ENCODE measurements around the gene TXNDC16. TPM values are rescaled to one million over a fixed set of nuclear protein-coding genes. Genes with fewer than 3 reads are reported as not detected.
"Not testable (repeated sequence)": the region's sequence is repeated elsewhere in the genome, so short reads cannot be mapped to it uniquely, and the experiment has no call there.

TXNDC16 gene, protein sequence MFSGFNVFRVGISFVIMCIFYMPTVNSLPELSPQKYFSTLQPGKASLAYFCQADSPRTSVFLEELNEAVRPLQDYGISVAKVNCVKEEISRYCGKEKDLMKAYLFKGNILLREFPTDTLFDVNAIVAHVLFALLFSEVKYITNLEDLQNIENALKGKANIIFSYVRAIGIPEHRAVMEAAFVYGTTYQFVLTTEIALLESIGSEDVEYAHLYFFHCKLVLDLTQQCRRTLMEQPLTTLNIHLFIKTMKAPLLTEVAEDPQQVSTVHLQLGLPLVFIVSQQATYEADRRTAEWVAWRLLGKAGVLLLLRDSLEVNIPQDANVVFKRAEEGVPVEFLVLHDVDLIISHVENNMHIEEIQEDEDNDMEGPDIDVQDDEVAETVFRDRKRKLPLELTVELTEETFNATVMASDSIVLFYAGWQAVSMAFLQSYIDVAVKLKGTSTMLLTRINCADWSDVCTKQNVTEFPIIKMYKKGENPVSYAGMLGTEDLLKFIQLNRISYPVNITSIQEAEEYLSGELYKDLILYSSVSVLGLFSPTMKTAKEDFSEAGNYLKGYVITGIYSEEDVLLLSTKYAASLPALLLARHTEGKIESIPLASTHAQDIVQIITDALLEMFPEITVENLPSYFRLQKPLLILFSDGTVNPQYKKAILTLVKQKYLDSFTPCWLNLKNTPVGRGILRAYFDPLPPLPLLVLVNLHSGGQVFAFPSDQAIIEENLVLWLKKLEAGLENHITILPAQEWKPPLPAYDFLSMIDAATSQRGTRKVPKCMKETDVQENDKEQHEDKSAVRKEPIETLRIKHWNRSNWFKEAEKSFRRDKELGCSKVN
- 4.0 TPM for polyA plus RNA-seq (2013, experiment 1 of 2; ENCODE audit: insufficient read length)
- 5.7 TPM for polyA plus RNA-seq (2013, experiment 2 of 2; ENCODE audit: insufficient read length)

DNA sequence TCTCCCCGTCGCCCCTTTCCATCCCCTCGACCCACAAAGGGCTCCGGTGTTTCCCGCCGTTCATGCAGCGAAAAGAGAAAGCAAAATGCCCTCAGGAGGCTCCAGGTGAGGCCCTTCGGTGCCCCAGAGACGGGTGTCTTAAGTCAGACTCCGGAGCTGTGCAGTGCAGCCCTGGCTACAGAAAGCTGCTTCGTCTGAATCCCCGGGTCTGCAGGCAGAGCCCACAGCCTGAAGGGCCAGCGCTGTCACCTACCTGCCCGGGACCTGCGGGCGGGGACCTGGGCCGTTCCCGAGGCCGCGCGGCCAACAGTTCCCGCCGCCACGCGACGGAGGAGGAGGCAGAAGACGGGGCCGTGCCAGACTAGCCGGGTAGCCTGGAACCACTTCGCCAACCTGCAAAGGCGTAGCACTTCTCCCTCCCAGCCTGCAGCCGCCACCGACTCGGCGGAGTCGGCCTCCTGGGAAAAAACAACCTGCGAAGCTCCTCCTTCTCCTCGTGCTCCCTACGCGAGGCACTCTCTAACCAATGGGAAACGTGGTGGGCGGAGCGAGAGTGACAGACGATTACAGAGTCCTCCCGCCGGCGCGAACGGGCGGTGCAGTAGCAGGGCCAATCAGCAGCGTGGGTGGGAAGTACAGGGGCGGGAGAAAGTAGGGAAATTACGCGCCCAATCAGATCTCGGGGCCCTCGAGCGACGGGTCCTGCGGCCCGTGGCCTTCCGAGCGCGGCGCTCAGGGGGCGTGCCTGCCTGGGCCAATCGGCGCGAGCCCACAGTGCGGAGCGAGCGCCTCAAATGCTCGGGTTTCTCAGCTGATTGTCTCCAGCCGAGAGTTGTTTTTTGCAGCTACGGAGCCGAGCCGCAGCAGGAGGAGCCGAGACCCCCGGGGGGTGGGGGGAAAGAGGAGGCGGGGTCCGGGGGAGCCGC, at the start of gene TXNDC16, which contains the start of gene GPR137C:
Gene TXNDC16 (minus strand): TSS at position 443 of the 926 bp plus-strand sequence. CDS start 8,948 bp downstream, outside the sequence.
Gene GPR137C (plus strand): TSS at position 774 of the 926 bp plus-strand sequence. CDS start 312 bp downstream, outside the sequence.
- DNase-seq, result peak; percentile 100

DNA sequence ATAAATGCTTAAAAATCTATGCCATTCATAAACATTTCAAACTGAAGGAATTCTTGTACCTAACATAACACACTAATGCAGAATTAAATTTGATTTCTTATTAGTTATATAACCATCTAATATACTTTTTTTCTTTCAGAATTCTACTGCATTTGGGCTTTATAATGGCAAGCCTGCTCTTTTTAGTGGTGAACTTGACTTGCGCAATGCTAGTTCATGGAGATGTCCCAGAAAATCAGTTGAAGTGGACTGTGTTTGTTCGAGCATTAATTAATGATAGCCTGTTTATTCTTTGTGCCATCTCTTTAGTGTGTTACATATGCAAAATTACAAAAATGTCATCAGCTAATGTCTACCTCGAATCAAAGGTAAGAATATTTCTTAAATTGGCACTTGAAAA, 47.7 kb upstream of the TXNDC16 start:
- DNase-seq, result no peak

DNA sequence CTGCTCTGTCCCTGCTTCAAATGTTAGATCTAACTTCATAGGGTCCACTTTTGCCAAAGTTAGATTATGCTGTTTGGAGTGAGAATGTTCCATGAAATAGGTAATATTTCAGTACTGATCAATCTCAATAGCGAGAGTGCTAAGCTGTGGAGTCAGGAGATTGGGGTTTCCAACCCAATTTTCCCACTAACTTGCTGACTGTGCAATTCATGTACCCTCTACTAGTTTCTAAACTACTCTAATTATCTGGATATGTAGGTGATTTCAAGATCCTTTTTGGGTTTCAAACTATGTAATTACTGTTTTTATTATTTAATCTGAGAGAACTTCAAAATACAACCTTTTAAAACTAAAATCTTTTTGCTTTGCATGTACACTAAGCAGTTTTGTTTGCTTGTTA, 46.3 kb upstream of the TXNDC16 start:
- no peak for DNase-seq

DNA sequence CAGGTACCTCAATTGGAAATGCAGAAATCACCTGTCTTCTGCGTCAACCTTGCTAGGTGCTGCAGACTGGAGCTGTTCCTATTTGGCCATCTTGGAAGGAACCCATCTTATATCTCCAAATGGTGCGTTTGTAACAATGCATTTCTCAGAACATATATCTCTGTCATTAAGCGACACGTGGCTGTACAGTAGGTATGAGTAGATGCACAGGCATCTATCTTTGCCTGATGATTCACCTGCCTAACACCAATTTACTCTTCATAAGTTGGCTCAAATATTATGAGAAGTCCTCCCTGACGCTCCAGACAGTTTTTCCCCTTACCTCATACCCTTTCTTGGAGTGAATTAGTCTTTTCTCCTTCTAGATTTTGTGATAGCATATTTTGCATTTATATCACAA, 44.6 kb upstream of the TXNDC16 start:
- no peak for DNase-seq

DNA sequence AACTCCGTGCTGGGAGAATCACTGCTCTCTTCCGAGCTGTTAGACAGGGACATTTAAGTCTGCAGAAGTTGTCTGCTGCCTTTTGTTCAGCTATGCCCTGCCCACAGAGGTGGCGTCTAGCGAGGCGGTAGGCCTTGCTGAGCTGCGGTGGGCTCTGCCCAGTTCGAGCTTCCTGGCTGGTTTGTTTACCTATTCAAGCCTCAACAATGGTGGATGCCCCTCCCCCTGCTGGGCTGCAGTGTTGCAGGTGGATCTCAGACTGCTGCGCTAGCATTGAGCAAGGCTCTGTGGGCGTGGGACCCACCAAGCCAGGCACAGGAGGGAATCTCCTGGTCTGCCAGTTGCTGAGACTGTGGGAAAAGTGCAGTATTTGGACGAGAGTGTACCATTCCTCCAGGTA, 44.0 kb upstream of the TXNDC16 start:
- no peak for DNase-seq

DNA sequence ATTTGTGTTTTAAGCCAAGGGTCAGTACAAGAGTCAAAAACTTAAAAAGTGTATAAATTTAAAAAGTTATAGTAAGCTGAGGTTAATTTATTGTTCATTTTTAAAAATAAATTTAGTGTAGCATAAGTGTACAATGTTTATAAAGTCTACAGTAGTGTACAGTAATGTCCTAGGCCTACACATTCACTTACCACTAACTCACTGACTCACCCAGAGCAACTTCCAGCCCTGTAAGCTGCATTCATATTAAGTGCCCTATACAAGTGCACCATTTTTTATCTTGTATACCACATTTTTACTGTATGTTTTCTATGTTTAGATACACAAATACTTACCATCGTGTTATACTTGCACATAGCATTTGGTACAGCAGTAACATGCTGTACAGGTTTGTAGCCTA, 38.0 kb upstream of the TXNDC16 start:
- DNase-seq, result no peak

DNA sequence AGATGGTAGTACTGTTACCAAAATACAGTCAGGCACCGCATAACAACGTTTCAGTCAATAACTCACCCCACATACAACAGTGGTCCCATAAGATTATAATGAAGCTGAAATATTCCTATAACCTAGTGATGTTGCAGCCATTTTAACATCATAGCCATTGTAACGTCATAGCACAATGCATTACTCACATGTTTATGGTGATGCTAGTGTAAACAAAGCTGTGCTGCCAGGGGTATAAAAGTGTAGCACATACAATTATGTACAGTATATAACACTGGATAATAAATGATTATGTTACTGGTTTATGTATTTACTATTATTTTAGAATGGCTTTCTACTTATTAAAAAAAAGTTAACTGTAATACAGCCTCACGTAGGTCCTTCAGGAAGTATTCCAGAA, 37.3 kb upstream of the TXNDC16 start:
- DNase-seq, result no peak

DNA sequence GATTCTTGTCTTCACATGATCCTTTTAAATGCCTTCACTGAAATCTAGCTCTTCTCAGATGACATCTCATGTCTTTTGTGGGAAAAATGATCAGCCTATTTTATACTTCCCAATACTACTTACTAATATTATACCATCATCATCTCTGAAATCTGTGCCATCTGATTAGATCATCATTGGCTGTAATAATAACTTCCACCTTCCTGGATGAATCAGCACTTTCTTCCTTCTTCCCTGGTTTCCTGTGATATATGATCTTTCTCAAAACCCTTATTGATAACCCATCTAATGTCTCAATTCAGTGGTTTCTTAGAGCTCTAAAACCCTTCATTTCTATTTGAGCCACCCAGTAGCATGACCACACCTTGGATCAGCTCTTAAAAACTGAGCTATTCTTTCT, 31.2 kb upstream of the TXNDC16 start:
- no peak for DNase-seq

DNA sequence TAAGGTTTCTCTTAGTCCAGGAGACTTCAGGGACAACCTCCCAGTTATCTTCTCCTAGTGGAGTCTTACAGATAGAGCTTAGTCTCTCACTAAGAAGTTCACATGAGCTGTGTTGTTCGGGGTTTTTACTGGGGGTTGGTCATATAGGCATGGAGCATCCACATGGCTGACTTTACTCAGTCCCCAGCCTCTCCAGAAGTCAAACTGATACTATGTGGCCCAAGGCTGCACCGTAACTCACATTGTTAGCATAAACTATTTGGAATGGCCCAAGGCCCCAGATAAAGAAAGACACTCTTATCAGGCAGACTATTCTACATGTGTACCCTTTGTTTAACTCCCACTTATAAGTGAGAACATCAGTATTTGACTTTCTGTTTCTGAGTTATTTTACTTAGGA, 23.6 kb upstream of the TXNDC16 start:
- no peak for DNase-seq

DNA sequence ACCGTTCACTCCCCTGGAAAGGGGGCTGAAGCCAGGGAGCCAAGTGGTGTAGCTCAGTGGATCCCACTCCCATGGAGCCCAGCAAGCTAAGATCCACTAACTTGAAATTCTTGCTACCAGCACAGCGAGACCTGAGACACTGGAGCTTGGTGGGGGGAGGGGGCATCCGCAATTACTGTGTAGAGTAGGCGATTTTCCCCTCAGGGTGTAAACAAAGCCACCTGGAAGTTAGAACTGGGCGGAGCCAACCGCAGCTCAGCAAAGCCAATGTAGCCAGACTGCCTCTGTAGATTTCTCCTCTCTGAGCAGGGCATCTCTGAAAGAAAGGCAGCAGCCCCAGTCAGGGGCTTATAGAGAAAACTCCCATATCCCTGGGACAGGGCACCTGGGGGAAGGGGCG, 16.1 kb upstream of the TXNDC16 start:
- DNase-seq, result not testable (repeated sequence)

DNA sequence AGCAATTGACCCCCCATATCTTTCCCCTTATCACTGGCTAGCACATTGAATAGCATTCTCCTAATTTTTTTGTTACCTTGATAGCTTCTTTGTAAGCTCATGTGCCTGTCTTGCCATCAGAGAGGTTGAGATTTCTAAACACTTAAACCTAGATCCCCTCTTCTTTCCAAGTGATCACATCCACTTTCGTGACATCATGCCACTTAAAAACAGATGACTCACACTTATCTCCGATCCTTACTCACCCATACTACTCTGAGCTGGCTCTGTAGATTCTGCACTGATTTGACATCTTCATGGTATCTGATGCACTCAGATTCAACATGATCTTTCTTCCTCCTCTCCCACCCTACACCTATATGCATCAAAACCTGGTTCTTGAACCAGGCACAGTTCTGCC, 10.8 kb upstream of the TXNDC16 start:
- DNase-seq, result peak; percentile 44

DNA sequence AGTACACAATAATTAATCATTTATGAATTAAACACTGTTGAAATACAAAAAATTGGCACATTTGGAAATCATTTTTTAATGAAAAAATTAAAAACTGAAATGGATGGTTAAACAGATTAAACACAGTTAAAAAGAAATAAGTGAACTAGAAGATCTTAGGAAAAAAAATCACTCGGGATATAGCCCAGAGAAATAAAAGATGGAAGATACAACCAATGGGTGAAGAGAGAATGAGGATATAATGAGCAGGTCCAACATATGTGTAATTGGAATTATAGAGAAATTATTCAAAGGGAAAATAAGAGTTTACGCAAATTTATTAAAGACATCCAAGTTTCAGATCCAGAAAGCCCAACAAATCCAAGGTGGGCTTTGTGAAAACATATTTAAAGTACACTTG, 6.4 kb upstream of the TXNDC16 start:
- no peak for DNase-seq

DNA sequence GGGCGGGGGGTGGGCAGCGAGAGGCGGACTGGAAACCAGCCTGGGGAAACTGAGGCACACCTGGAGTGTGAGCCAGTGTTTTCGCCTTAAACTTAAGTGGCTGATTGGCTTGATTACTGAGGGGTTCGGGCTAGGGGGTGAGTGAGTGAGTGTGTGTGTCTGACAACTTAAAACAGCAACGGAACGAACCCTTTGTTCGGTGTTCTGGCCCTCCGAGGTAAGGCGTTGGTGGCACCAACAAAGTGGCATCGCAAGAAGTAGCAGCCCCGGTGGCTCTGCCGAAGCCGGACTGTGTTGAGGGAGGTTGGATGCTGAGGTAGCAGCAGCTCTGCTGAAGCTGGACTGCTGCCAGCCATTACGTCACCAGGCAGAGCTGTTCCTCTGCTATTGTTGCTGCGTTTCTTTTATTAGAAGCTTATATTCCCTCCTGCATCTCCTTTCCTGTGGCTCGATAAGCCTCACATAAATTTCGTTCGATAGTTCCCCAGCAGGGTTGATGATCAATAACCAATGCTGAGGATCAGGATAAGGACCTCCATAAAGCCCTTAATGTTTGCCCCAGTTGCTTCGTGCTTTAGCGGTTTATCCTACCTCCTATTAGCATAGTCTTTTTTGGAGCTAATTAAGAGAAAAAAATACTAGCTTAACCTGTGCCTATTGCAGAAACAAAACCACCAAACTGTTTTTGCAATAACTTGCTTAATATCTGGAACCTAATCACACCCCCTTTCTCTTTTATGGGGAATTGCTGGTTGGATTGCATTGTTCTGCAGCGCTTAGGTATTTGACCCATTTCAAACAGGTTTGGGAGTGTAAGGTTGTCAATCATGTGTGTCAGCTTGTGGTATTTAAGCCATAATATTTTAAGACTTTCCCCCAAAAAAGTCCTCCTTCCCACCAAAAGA, 1.6 kb upstream of the TXNDC16 start:
- peak; percentile 82 for DNase-seq

DNA sequence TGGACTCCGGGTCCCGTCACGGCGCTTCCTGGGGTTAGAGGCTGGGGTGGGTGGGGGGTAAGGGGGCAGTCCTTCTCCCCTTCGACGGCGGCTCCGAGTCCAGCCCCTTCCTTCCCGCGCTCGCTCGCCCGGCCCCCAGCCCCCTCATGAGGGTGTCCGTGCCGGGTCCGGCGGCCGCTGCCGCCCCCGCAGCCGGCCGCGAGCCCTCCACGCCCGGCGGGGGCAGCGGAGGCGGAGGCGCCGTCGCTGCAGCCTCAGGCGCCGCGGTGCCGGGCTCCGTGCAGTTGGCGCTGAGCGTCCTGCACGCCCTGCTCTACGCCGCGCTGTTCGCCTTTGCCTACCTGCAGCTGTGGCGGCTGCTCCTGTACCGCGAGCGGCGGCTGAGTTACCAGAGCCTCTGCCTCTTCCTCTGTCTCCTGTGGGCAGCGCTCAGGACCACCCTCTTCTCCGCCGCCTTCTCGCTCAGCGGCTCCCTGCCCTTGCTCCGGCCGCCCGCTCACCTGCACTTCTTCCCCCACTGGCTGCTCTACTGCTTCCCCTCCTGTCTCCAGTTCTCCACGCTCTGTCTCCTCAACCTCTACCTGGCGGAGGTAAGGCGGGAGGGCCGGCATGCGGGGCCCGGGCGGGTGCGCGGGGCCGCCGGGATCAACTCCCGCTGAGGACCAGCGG, 831 bp upstream of the TXNDC16 start:
- DNase-seq, result peak; percentile 12

DNA sequence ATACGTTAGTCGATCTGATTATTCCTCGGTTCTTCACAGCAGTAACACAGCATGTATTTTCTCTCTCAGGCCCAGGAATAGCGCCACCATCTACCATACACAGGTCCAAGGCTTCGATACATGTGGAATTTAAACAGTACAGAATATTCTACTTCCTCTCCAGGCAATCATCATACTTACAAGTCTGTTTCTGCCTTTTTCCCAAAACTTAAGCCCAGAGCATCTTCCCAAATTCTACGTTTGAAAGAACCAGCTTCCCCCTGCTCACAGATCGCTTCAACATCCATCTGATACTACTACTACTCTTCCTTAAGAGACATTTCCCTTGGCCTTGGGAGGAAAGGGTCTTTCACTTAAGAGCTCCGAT, 626 bp downstream of the TXNDC16 start:
- peak; percentile 19 for DNase-seq

DNA sequence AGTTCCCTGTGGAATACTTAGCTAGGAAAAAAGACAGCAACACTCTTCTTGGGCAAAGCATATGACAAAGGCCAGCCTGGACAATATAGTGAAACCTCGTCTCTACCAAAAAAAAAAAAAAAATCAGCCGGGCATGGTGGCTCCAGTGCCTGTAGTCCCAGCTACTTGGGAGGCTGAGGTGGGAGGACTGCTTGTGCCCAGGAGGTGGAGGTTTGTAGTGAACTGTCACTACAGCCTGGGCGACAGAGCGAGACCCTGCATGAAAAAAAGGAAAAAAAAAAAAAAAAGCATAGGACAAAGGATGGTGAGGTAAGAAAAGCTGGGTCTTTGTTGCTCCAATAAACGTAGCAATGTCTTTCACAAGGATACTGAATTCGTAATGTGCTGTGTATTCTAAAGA, 1.1 kb downstream of the TXNDC16 start:
- no peak for DNase-seq

DNA sequence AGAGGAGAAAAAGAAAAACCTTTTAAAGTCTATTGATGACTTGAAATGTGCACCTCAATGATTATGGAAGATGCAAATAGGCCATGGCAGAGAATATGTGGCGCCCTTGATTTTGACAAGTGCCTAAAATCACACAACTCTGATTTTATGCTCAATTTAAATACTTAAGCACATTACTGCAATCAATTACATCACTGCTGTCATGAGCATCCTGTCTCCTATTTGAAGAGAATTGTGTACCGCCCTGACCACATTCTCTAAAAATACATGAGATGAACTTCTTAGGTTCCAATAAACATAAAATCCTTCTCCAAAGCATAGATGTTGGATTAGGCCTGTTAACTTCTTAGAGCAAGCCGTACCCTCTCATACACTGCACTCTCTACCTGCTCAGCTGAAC, 1.6 kb downstream of the TXNDC16 start:
- no peak for DNase-seq

DNA sequence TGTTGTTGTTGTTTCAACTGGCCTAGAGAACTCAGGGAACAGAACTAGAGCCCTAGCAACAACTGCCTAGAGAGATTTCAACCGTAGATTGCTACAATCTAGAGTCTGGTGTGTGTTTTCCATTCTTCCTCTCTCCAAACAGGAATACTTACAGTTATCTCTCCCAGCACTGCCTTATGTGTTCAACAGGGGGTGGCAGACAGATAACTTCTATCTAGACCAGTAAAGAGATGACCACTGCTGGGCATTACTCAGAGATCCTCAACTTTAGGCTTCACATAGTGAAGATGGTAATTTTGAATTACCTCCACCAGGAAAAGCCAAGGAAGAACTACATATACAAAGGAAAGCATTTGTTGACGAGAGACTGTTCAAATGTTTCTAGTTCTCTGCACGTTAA, 4.8 kb downstream of the TXNDC16 start:
- DNase-seq, result no peak

DNA sequence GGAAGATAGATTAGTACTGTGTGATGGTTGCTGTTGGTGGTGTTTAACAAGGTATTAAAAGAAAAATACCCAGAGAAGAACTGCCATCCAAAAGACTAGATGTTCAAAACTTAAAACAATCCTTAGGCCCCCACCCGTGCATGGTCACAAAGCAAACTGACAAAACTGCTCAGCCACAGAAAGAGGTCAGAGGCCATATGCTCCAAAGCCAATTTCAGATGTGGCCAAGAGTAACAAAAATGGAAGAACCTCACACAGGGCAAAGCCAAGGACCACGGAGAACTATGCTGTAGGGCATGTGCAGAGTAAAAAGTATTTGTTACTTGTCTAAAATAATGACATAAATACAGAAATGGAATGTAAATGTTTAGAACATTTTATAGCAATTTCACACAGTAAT, 5.3 kb downstream of the TXNDC16 start:
- no peak for DNase-seq

DNA sequence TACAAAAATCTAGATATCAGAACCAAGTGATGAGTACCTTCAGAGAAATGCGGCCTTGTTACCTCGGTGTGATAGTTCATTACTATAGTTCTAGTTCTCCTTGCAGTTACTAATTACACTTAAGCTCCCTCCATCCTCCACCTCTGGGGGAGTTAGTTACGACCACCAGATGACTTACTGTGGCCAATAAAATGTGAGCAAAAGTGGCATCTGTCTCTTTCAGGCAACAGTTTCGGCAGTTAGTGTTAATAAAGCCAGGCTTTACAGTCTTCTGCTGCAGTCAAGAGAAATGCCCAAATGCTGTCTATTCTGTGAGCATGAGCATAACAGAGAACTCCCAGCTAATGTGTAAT, 6.0 kb downstream of the TXNDC16 start:
- no peak for DNase-seq
